Adrenal gland (tissue), 12 donors: ENCODE results near the gene BBC3. TPM values are rescaled to one million over a fixed set of nuclear protein-coding genes. Genes with fewer than 3 reads are reported as not detected.

Source experiments
- DNase-seq, 7 donors: peaks; one replicate each; pipeline ENCODE4 v3.0.0-alpha.2; 2019 to 2020
- H3K27ac ChIP-seq, 5 donors: fragments of 200-600 bp; sonication (generic) in 4 of 5; 1 replicate in 3 of 5; 2 replicates in 2 of 5; pipeline versions ENCODE4 v1.5.1 to v1.8.0; 2016 to 2020; ENCODE audit warnings: mild to moderate bottlenecking in 1 of 5
- H3K27me3 ChIP-seq: fragments of 200-600 bp; 2 replicates; pipeline ENCODE4 v1.8.0; 2021
- H3K36me3 ChIP-seq, 2 donors: fragments of 200-600 bp; replicated peaks in 1 of 2; 1 replicate in 1 of 2; 2 replicates in 1 of 2; pipeline versions ENCODE4 v1.5.1 to v1.8.0; 2018 to 2022
- H3K4me1 ChIP-seq, 2 donors: fragments of 200-600 bp; replicated peaks in 1 of 2; 1 replicate in 1 of 2; 2 replicates in 1 of 2; pipeline versions ENCODE4 v1.5.1 to v1.8.0; 2018 to 2021
- H3K4me3 ChIP-seq, 4 donors: fragments of 200-600 bp; sonication (generic) in 3 of 4; one replicate each; pipeline ENCODE4 v1.5.1; 2016 to 2018
- H3K9me3 ChIP-seq, 3 donors: fragments of 200-600 bp; sonication (generic) in 1 of 3; replicated peaks in 1 of 3; 1 replicate in 2 of 3; 2 replicates in 1 of 3; pipeline versions ENCODE4 v1.5.1 to v1.8.0; 2016 to 2021
- POLR2A ChIP-seq, 2 donors: fragments of 450-650 bp; IDR thresholded peaks; one replicate each; pipeline ENCODE4 v1.6.1; 2017; ENCODE audit warnings: antibody characterized with exemption in 2 of 2, mild to moderate bottlenecking in 2 of 2, moderate library complexity in 1 of 2
- WGBS, 4 donors: extraction: QIAGEN DNeasy Blood & Tissue Kit in 2 of 4; methylation state at CpG; one replicate each; pipeline versions ENCODE4 v1.1.5 to v1.1.7; 2013 to 2017; 5-methylcytosine and 5-hydroxymethylcytosine counted together
- intact Hi-C, 2 donors: fragments of 100-400 bp; cut with DNase I; formaldehyde crosslinking; loops; one replicate each; pipeline versions ENCODE4 v1.14.1 to v1.15.0; 2022 to 2023
- polyA plus RNA-seq, 3 donors: library from polyadenylated mRNA; stranded (reverse); fragments of 200-250 nt in 2 of 3; fragments of 350-450 nt in 1 of 3; fragmentation: Illumina TruSeq in 1 of 3; extraction: RNeasy Lipid Tissue Mini Kit (QIAGEN cat#74804) in 1 of 3; gene quantifications; one replicate each; pipeline ENCODE4 v1.2.3, GENCODE V29; 2013 to 2014
- total RNA-seq, 9 donors: library from RNA; depleted of rRNA in 4 of 9; stranded (reverse); fragments of >200 nt in 4 of 9; fragments of 120-200 nt in 1 of 9; fragmentation: NEBNext Ultra II Directional in 1 of 9; extraction: Animal tissue kit (Norgen Biotek cat#: 25700) in 1 of 9; gene quantifications; one replicate each; pipeline versions ENCODE4 v1.1.0 to v1.2.4, GENCODE V29; 2013 to 2023
- TF ChIP-seq, protein P1 (sequence below), 6 experiments: fragments of 450-650 bp in 4 of 6; fragments of 200-600 bp in 2 of 6; sonication (generic) in 1 of 6; IDR thresholded peaks; 1 replicate in 5 of 6; 2 replicates in 1 of 6; pipeline versions ENCODE4 v1.5.1 to v1.8.0; 2016 to 2021; ENCODE audit warnings: antibody characterized with exemption in 6 of 6, mild to moderate bottlenecking in 2 of 6, moderate library complexity in 1 of 6
- donor health status: healthy with polysubstance abuse.
- donor health status: Bipolar disorder and iron deficiency.
- donor health status: DM: yes; HTN: yes; CAD: no.
- donor health status: DM: no; HTN: no; CAD: no.
- donor health status: DM: no; HTN: no; CAD: no.
- donor health status: DM: yes; HTN: yes; CAD: no.

BBC3 gene
- total and polyA plus RNA-seq, 12 donors = 0.27 to 17.9 (median 7.5) TPM

DNA sequence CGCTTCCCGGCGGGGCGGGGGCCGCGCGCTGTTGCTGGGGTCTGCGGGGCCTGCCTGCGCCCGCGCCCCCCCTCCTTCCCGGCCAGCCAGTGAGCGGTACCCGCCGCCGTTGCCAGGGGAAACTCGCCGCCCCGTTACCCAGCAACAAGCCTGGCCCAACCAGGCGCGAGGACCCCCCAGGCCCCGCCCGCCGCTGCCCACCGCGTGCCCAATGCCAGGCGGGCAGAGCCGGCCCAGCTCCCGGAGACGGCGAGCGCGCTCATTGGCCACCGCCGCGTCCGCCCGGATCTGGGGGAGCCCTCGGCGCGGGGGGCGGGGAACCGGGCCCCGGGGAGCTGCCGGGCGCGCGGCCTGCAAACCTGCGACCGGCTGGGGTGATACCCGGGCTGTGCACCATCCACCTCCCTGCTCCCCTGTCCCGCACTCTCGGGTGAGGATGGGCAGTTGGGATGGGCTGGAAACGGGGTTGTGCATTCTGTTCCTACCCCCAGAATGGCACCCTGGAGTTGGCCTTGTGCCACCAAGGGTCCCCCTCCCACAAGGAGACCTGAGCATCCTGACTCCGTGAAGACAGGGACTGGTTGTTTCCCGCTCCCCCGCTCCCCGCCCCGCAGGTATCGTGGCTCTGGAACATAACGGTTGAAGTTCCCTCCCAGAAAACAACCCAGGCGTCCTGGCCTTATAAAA is 8.8 kb upstream of the BBC3 start:
- 0 to 14% (median 4%) methylated on average over 1 to 60 of the region's 62 CpGs for WGBS, 4 donors
- TF ChIP-seq, protein P1, sequence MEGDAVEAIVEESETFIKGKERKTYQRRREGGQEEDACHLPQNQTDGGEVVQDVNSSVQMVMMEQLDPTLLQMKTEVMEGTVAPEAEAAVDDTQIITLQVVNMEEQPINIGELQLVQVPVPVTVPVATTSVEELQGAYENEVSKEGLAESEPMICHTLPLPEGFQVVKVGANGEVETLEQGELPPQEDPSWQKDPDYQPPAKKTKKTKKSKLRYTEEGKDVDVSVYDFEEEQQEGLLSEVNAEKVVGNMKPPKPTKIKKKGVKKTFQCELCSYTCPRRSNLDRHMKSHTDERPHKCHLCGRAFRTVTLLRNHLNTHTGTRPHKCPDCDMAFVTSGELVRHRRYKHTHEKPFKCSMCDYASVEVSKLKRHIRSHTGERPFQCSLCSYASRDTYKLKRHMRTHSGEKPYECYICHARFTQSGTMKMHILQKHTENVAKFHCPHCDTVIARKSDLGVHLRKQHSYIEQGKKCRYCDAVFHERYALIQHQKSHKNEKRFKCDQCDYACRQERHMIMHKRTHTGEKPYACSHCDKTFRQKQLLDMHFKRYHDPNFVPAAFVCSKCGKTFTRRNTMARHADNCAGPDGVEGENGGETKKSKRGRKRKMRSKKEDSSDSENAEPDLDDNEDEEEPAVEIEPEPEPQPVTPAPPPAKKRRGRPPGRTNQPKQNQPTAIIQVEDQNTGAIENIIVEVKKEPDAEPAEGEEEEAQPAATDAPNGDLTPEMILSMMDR (IDR thresholded peaks at IDR 0.05) = no peak
- no peak for TF ChIP-seq POLR2A (IDR thresholded peaks at IDR 0.05)
- Histone ChIP-seq H3K4me3 (peak overlapping the region in 1 of 4 donors; percentile 42), H3K9me3 (no peaks in the 10 kb centered on the region), H3K4me1 (peaks cover 10 to 30% of the 10 kb centered on the region in 2 donors), H3K27ac (peak overlapping the region in 1 of 5 donors; percentile 61), H3K36me3 (no peaks in the 10 kb centered on the region), H3K27me3 (peaks cover 8% of the 10 kb centered on the region)
- peak in 4 of 7 donors; percentile 42 to 91 (median 60) for DNase-seq
- intact Hi-C loops = no loop called here

DNA sequence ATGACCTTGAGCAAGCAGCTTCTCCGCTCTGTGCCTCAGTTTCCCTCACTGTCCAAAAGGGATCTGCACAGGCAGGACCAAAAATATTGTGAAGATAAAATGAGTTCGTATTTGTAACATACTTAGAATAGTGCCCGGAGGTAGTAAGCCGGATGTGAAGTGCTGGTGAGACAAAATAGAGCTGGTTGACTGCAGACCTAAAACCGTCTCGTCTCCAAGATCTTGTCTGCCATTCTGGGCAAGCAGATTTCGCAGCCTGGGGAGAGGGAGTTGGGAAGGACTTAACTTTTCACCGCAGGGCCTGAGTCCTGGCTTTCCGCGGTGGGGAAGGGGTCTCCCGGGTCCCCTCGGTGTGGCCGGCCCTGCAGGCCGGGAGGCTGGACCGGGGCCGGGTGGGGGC is 8.2 kb upstream of the BBC3 start:
- Histone ChIP-seq H3K4me3 (peak overlapping the region in 1 of 4 donors; percentile 42), H3K27ac (no peak overlapping the region), H3K27me3 (peaks cover 8% of the 10 kb centered on the region), H3K36me3 (no peaks in the 10 kb centered on the region), H3K9me3 (no peaks in the 10 kb centered on the region), H3K4me1 (peaks cover 10 to 30% of the 10 kb centered on the region in 2 donors)
- TF ChIP-seq POLR2A (IDR thresholded peaks at IDR 0.05) = no peak
- TF ChIP-seq, protein P1 (IDR thresholded peaks at IDR 0.05) = no peak
- intact Hi-C loops = no loop called here
- DNase-seq = no peak
- WGBS, 4 donors = 8 to 16% (median 10%) methylated on average over 7 to 16 of the region's 16 CpGs

DNA sequence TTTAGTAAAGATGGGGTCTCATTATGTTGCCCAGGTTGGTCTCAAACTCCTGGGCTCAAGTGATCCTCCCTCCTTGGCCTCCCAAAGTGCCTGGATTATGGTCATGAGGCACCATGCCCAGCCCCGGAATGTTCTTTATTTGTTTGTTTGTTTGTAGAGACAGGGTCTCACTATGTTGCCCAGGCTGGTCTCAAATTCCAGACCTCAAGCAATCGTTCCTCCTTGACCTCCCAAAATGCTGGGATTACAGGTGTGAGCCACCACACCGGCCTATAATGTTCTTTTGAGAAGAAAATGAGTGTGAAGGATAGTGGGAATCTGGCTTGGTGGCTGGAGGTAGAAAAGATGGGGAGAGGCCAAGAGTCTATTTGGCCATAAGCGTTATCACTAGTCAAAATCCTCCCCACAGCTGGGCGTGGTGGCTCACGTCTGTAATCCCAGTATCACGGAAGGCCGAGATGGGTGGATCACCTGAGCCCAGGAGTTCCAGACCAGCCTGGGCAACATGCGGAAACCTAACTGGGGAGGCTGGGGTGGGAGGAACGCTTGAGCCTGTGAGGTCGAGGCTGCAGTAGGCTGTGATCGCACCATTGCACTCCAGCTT is 5.2 kb upstream of the BBC3 start:
- Histone ChIP-seq H3K4me3 (no peak overlapping the region), H3K9me3 (no peaks in the 10 kb centered on the region), H3K4me1 (peaks cover 7 to 28% of the 10 kb centered on the region in 2 donors), H3K36me3 (no peaks in the 10 kb centered on the region), H3K27ac (no peak overlapping the region), H3K27me3 (peaks cover 8% of the 10 kb centered on the region)
- DNase-seq = no peak
- intact Hi-C loops = no loop called here
- no peak for TF ChIP-seq POLR2A (IDR thresholded peaks at IDR 0.05)
- TF ChIP-seq, protein P1 (IDR thresholded peaks at IDR 0.05) = no peak
- 85 to 95% (median 91%) methylated on average over 12 of the region's 12 CpGs for WGBS, 4 donors

DNA sequence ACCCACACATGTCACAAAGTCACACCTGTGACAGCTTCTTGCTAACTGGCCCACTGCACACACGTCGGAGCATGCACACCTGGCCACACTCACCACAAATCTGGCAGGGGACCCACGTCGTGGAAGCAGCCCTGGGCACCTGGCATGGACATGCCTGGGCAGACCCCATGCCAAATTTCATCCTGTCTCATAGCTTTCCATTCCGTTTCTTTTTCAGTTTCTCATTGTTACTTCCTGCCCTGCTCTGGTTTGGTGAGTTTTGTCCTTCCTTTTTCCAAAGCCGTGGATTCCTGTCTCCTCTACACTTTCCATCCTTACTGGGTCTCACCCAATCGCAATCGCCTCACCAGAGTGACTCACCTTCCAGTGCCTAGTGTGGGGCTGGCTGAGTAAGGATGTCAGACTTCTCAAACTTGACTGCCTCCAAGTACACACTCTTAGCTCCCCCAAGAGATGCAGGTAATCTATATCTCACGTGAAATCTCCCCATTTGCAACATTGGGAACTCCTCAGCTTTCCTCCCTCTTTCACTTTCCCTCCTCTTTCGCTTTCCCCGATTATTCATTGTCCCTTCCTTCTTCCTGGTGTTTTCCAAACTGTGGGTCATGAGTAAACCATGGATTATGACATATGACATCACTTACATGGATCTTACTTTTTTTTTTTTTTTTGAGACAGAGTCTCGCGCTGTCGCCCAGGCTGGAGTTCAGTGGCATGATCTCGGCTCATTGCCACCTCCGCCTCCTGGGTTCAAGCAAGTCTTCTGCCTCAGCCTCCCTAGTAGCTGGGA is 1.6 kb upstream of the BBC3 start:
- H3K4me1 ChIP-seq = peaks cover 16 to 17% of the 10 kb centered on the region in 2 donors
- TF ChIP-seq, protein P1 (IDR thresholded peaks at IDR 0.05) = no peak
- TF ChIP-seq POLR2A (IDR thresholded peaks at IDR 0.05) = peak in 1 of 2 donors; percentile 12
- H3K27me3 ChIP-seq = no peaks in the 10 kb centered on the region
- H3K27ac ChIP-seq = peak overlapping the region in 4 of 5 donors; percentile 26 to 70 (median 35)
- 51 to 58% (median 51%) methylated on average over 16 of the region's 16 CpGs for WGBS, 4 donors
- H3K4me3 ChIP-seq = no peak overlapping the region
- intact Hi-C loops = no loop called here
- no peaks in the 10 kb centered on the region for H3K9me3 ChIP-seq
- DNase-seq = peak in 4 of 7 donors; percentile 29 to 63 (median 60)
- H3K36me3 ChIP-seq = no peaks in the 10 kb centered on the region
